Stimulated activated CD8-positive, alpha-beta memory T cell treated with anti-CD3 and anti-CD28 coated beads, Interleukin-7, amount 100 ng/mL, for 1 hour (primary cell): ENCODE results near the gene ST6GALNAC3.

Source experiments
- DNase-seq, 2 donors: peaks; one replicate each; pipeline ENCODE4 v3.0.0-alpha.2; 2020; ENCODE audit warnings: low read depth in 2 of 2

Gene ST6GALNAC3

GRCh38 chr1:76287917-76288316 lies 213.4 kb downstream of the ST6GALNAC3 start:
- DNase-seq: no peak

- DNase-seq: no peak
These were observed 214.4 kb downstream of the ST6GALNAC3 start for GRCh38 chr1:76288758-76289483.

DNA sequence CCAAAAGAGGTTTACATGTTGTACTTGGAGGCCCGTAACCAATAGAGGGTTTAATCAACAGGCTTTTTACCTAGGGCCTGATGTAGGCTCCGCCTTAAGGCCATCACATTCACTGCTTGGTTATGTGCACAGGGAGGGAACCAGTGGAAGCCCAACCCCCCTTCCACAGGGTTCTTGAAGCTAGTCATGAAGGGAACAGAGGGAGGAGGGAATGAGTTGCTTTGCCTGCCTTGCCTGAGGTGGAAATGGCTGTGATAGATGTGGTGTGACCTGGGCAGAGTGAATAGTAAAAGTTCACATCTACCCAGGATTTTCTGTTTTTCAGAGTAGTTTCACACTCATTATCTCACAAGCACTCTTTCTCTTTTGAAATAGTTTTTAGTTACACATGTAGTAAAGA lies 215.1 kb downstream of the ST6GALNAC3 start:
- no peak for DNase-seq

DNA sequence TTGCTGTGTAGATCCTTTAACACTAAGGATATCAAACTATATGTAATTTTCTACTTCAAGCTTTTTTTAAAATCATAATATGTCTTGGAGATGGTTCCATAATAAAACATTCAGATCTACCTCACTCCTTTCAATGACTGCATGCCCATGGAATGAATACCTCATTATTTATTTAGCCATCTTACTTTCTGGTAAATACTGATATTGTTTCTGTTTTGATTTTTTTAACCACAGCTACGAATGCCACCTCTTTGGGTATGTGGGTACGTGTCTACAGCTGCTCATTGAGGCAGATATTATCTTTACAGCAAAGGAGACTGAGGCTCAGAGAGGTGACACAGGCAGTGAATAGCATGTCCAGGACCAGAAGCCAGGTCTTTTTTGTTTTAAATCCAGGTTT lies 215.7 kb downstream of the ST6GALNAC3 start:
- DNase-seq: no peak

- DNase-seq: no peak
These were observed 216.6 kb downstream of the ST6GALNAC3 start for GRCh38 chr1:76291191-76291590.

DNA sequence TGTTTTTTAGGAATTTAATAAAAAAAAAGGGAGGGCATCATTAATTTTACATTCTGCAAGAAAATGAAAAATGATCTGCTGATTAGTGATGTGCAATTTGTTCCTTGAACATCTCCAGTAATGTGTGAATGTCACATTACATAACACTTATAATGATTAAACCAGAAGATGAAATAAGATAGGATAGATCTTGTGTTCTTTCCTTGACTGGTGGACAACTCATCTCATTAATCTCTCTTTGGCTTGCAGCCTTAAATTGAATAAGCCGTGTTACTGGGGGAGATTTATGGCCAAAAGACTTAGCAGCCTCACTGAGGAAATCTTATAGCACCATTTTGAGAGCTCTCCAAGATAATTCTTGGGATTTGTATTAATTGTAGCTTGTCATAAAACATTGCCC lies 217.2 kb downstream of the ST6GALNAC3 start:
- DNase-seq: no peak

GRCh38 chr1:76292418-76293184 lies 218.1 kb downstream of the ST6GALNAC3 start:
- no peak for DNase-seq

DNA sequence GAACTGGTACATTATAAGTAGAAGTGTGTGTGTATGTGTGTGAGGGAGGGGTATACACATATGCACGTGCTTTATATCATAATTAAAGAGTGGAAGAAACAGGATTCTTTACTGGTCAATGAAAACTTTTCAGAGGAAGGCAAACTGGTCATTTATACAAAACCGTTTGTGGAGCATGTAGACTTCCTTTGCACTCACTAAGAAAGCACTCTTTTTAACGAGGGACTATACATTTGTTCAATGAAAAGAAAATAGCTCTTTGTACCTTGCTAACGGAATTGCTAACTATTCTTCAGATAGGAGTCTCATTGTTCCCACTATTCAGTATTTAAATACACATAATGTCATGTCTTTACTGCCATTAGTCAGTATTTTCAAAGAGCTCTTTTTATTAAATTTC lies 219.3 kb downstream of the ST6GALNAC3 start:
- no peak for DNase-seq

DNA sequence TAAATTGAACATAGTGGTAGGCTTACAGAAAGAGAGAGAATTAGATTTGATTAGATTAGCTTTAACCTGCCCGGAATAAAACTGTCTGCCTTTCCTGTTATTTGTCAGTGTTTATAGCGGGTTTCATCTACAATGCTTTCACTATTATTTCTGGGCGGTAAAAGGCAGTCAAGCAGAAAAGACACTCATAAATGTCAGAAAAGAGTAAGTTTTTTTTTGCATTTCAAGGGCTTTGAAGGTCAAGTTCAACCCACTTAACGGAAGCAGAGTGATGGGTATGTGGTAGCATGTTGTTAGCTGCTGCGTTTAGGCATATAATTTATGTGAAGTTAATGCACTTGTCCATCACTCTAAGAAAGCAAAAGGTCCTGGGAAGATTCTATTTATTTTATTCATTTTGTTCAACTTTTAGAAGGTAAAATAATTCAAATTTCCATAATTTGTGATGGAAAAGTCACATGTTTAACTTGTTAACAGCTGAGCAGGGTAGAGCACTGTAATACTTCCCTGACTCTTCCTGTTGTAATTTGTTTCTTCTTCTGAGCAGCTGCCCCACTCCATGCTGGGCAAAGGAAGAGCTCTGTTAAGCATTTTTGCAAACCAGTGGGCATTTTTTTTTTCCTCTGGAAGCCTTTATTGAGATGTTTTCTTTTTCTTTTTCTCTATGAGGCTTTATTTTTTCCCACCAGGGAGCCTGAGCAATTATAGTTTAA lies 220.1 kb downstream of the ST6GALNAC3 start:
- no peak for DNase-seq

GRCh38 chr1:76298399-76298798 lies 223.9 kb downstream of the ST6GALNAC3 start:
- DNase-seq: no peak

GRCh38 chr1:76299036-76299435 lies 224.5 kb downstream of the ST6GALNAC3 start:
- DNase-seq: no peak

DNA sequence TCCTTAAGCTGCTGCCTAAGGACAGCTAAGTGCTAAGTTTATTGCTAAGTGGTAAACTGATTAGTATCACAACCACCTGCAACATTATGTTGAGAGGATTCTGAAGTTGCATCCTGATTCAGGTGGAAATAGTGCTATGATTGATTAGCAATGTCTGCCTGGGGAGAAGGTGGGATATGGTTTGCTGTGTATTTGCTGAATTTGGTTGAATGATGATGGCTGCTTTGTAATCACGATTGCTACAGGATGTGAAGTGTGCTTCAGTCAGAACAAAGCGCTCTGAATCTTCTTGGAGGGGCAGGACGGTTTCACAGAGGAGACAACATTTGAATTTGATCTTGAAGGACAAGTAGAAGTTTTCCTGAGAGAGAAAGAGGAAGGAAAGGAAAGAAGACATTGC lies 226.0 kb downstream of the ST6GALNAC3 start:
- DNase-seq: no peak

GRCh38 chr1:76302711-76303339 lies 228.3 kb downstream of the ST6GALNAC3 start:
- DNase-seq: no peak

DNA sequence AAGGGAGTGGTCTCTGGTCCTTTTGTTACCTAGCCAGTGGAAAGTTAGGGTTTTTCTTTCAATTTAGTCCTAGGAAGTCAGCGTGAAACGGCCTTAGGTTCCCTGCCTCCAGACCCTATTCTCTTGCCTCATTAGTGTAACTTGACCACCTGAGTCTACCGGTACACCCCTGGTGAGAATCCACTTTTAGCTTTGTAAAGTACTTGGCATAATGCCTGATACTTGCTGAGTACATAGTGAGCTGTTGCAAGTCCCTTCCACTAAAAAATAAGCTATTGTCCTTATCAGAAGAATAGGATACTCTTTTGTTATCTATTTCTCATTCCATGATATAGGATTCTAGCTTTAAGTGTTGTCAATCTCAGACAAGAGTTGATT lies 228.8 kb downstream of the ST6GALNAC3 start:
- DNase-seq: no peak

GRCh38 chr1:76313304-76313703 lies 238.8 kb downstream of the ST6GALNAC3 start:
- DNase-seq: no peak

DNA sequence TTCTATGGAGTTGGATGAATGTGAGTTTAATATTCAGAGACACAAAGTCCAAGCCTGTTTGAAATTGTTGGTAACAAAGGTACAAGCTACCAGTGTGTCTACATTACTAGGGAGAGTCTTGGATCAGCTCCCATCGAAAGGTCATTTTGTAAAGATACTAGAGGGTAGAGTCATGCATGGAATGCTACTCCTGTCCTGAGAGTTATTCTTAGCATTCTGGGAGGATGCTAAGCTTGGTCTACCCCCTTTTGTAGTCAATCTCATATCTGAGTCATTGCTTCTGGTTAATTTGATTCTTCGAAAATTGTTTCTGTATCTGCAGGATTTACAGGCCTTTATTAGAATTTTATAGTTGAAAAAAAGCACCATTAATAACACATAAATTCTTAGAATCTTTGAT lies 240.2 kb downstream of the ST6GALNAC3 start:
- no peak for DNase-seq

- DNase-seq: no peak
These were observed 242.9 kb downstream of the ST6GALNAC3 start for GRCh38 chr1:76317299-76317900.

GRCh38 chr1:76330991-76331603 lies 256.6 kb downstream of the ST6GALNAC3 start:
- DNase-seq: no peak

DNA sequence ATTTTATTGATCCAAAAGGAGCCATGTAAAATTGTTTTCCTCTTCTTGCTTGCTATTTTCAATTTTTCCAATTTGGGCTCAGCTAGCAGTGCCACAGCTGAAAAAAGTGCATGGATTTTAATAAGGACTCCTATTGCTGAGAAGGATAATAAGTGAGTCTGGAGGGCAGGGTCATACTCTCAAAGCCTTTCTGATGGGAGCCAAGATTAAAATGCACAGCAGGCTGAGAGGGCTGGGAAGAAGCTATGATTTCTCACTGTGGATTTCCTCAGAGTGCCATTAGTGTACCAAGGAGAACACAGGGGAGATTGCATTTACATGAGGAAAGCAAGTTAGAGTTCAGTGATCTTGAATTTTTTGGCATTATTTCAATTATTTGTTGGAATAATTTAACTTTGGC lies 261.3 kb downstream of the ST6GALNAC3 start:
- no peak for DNase-seq

DNA sequence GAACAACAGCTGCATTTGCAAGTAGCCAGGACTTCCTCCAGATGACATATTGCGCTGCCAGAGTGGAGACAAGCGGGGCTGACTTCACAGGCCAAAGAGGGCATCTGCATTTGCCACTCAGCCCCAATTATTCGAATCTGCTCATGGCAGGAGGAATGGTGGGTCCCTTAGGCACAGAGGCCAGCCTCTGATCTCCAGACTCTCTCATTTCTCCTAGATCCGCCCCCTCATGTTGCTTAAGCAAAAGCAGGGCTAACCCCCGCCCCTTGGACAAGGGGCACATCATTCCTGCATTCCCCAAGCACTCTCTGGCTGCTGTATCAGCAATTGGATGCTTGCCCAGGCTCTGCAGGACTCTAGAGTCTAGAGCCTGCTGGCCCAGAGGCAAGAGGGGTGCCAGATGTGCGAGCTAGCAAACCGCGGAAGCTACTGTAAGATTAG lies 262.4 kb downstream of the ST6GALNAC3 start:
- no peak for DNase-seq

GRCh38 chr1:76337542-76338219 lies 263.1 kb downstream of the ST6GALNAC3 start:
- DNase-seq: no peak
